A549 (cell line): ENCODE measurements around the gene LLCFC1. TPM values are rescaled to one million over a fixed set of nuclear protein-coding genes. Genes with fewer than 3 reads are reported as not detected.

Experiments
- ATAC-seq, 2 experiments: fragments of 200-7000 bp in 1 of 2; fragments of >200 bp in 1 of 2; cut with Nextera tagmentation in 1 of 2; cut with Tn5 transposase in 1 of 2; 3 replicates each; pipeline versions ENCODE4 v1.8.0 to v1.9.1; 2018 to 2020; ENCODE audit warnings: mild to moderate bottlenecking in 1 of 2, moderate library complexity in 1 of 2
- CTCF ChIA-PET: fragments of 300-600 bp; sonication (Branson Sonifier 250); formaldehyde crosslinking; extraction: SDS; loops from one replicate; lab custom pipeline; 2021; ENCODE audit warnings: antibody characterized with exemption, inconsistent platforms; lab: Yijun Ruan, JAX
- POLR2A ChIA-PET: fragments of 350-600 bp; formaldehyde crosslinking; extraction: SDS; loops from one replicate; lab custom pipeline; 2021; ENCODE audit warnings: antibody characterized with exemption, inconsistent platforms; lab: Yijun Ruan, JAX
- DNase-seq, 2 experiments: peaks; one replicate each; pipeline versions ENCODE4 v3.0.0 to v3.0.0-alpha.2; 2011 to 2016; ENCODE audit warnings: low read depth in 1 of 2, low spot score in 1 of 2
- FAIRE-seq: peaks from 2 replicates; lab custom pipeline; 2011; peaks lifted over from hg19 to GRCh38; lab: Jason Lieb, UNC
- H3K27ac ChIP-seq, 2 experiments: fragments of >200 bp; sonication (Bioruptor Twin); formaldehyde crosslinking; 3 replicates each; pipeline ENCODE4 v1.5.1; 2016 to 2017
- H3K4me1 ChIP-seq: fragments of >200 bp; sonication (Bioruptor Twin); formaldehyde crosslinking; 3 replicates; pipeline ENCODE4 v1.6.1; 2016
- H3K4me2 ChIP-seq: fragments of >200 bp; sonication (Bioruptor Twin); formaldehyde crosslinking; 3 replicates; pipeline ENCODE4 v1.6.1; 2016
- H3K4me3 ChIP-seq: fragments of >200 bp; sonication (Bioruptor Twin); formaldehyde crosslinking; 3 replicates; pipeline ENCODE4 v1.5.1; 2016
- H3K9me3 ChIP-seq: fragments of >200 bp; sonication (Bioruptor Twin); formaldehyde crosslinking; 3 replicates; pipeline ENCODE4 v1.6.1; 2016
- EHF ChIP-seq: fragments of 250-450 bp; sonication (Bioruptor Pico); IDR thresholded peaks from 2 replicates; pipeline ENCODE4 v1.5.0; 2020; ENCODE audit warnings: mild to moderate bottlenecking
- FOSL2 ChIP-seq, 2 experiments: fragments of 450-650 bp in 1 of 2; fragments of >200 bp in 1 of 2; sonication (Bioruptor Twin) in 1 of 2; formaldehyde crosslinking; IDR thresholded peaks; 2 replicates each; pipeline versions ENCODE4 v1.5.0 to v1.6.1; 2016 to 2020; ENCODE audit warnings: mild to moderate bottlenecking in 1 of 2, moderate library complexity in 1 of 2
- FOXS1 ChIP-seq: fragments of 250-450 bp; sonication (Bioruptor Pico); IDR thresholded peaks from 2 replicates; pipeline ENCODE4 v1.5.0; 2020; ENCODE audit warnings: mild to moderate bottlenecking, moderate library complexity
- GATA3 ChIP-seq: IDR thresholded peaks from 2 replicates; pipeline ENCODE4 v1.6.1; 2012; ENCODE audit warnings: borderline replicate concordance
- HDAC2 ChIP-seq: fragments of 200-600 bp; sonication (generic); IDR thresholded peaks from 2 replicates; pipeline ENCODE4 v1.6.1; 2016
- HEYL ChIP-seq: fragments of 250-450 bp; sonication (Bioruptor Pico); IDR thresholded peaks from 2 replicates; pipeline ENCODE4 v1.8.0; 2021; ENCODE audit warnings: mild to moderate bottlenecking, moderate library complexity
- HOXB5 ChIP-seq: fragments of 250-450 bp; sonication (Bioruptor Pico); IDR thresholded peaks from 2 replicates; pipeline ENCODE4 v1.5.0; 2020; ENCODE audit warnings: mild to moderate bottlenecking, moderate library complexity
- JUN ChIP-seq, 2 experiments: fragments of >200 bp; sonication (Bioruptor Twin); formaldehyde crosslinking; IDR thresholded peaks; 2 replicates in 1 of 2; 3 replicates in 1 of 2; pipeline ENCODE4 v1.6.1; 2016 to 2017
- JUNB ChIP-seq: fragments of >200 bp; sonication (Bioruptor Twin); formaldehyde crosslinking; IDR thresholded peaks from 2 replicates; pipeline ENCODE4 v1.6.1; 2016
- KDM5A ChIP-seq: fragments of 200-600 bp; sonication (generic); IDR thresholded peaks from 2 replicates; pipeline ENCODE4 v1.6.1; 2016; ENCODE audit warnings: antibody characterized with exemption, mild to moderate bottlenecking
- MAFK ChIP-seq: fragments of 450-650 bp; IDR thresholded peaks from 2 replicates; pipeline ENCODE4 v1.6.1; 2014; ENCODE audit not compliant: partially characterized antibody
- PHF8 ChIP-seq: fragments of 200-600 bp; sonication (generic); IDR thresholded peaks from 2 replicates; pipeline ENCODE4 v1.6.1; 2016; ENCODE audit warnings: low read depth, mild to moderate bottlenecking, antibody characterized with exemption, moderate library complexity, borderline replicate concordance
- RAD21 ChIP-seq, 2 experiments: fragments of >200 bp in 1 of 2; sonication (Bioruptor Twin) in 1 of 2; formaldehyde crosslinking in 1 of 2; IDR thresholded peaks in 1 of 2; conservative IDR thresholded peaks in 1 of 2; 2 replicates in 1 of 2; 3 replicates in 1 of 2; pipeline ENCODE4 v1.6.1; 2012 to 2018; ENCODE audit warnings: inconsistent platforms in 1 of 2
- RARB ChIP-seq: fragments of 250-450 bp; sonication (Bioruptor Pico); IDR thresholded peaks from 2 replicates; pipeline ENCODE4 v1.8.0; 2021; ENCODE audit warnings: mild to moderate bottlenecking, moderate library complexity
- RNF2 ChIP-seq: fragments of 200-600 bp; sonication (generic); IDR thresholded peaks from 2 replicates; pipeline ENCODE4 v1.6.1; 2016; ENCODE audit warnings: low read depth, mild to moderate bottlenecking, antibody characterized with exemption, moderate library complexity, borderline replicate concordance
- SREBF2 ChIP-seq: fragments of 450-650 bp; IDR thresholded peaks from 2 replicates; pipeline ENCODE4 v1.6.1; 2014; ENCODE audit warnings: mild to moderate bottlenecking, moderate library complexity
- TFCP2L1 ChIP-seq: fragments of 250-450 bp; sonication (Bioruptor Pico); IDR thresholded peaks from 2 replicates; pipeline ENCODE4 v1.5.0; 2021; ENCODE audit warnings: mild to moderate bottlenecking
- ZC3H11A ChIP-seq: fragments of 450-650 bp; IDR thresholded peaks from 2 replicates; pipeline ENCODE4 v1.6.1; 2014; ENCODE audit warnings: antibody characterized with exemption, mild to moderate bottlenecking
- WGBS: methylation state at CpG from one replicate; pipeline ENCODE4 v1.1.6; 2017; ENCODE audit errors: missing lambda C conversion rate; 5-methylcytosine and 5-hydroxymethylcytosine counted together
- polyA plus RNA-seq, 4 experiments: library from polyadenylated mRNA; depleted of rRNA in 3 of 4; stranded (reverse); fragments of >200 nt; fragmentation: RNase III in 1 of 4; extraction: RNeasy Plus Mini Kit Qiagen cat#74134 plus additional on column Dnase treatment in 1 of 4; gene quantifications; 2 replicates in 3 of 4; 3 replicates in 1 of 4; pipeline ENCODE4 v1.2.3, GENCODE V29; 2011 to 2017
- TF ChIP-seq, protein P1 (sequence below): IDR thresholded peaks from 2 replicates; pipeline ENCODE4 v1.6.1; 2012; ENCODE audit warnings: low read depth, borderline replicate concordance
- TF ChIP-seq, protein P2 (sequence below): IDR thresholded peaks from 2 replicates; pipeline ENCODE4 v1.6.1; 2012
- TF ChIP-seq, protein P3 (sequence below): fragments of 250-450 bp; sonication (Bioruptor Pico); IDR thresholded peaks from 2 replicates; pipeline ENCODE4 v1.5.0; 2020; ENCODE audit warnings: low read depth, mild to moderate bottlenecking, moderate library complexity
- TF ChIP-seq, protein P4 (sequence below): fragments of >200 bp; sonication (Bioruptor Twin); formaldehyde crosslinking; IDR thresholded peaks from 3 replicates; pipeline ENCODE4 v1.5.1; 2016
- TF ChIP-seq, protein P5 (sequence below): fragments of >200 bp; sonication (Bioruptor Twin); formaldehyde crosslinking; IDR thresholded peaks from 3 replicates; pipeline ENCODE4 v1.6.1; 2016
- TF ChIP-seq, protein P6 (sequence below): fragments of 450-650 bp; IDR thresholded peaks from 2 replicates; pipeline ENCODE4 v1.6.1; 2014; ENCODE audit warnings: antibody characterized with exemption

LLCFC1 gene
- polyA plus RNA-seq, 2 of the 4 experiments (the other 2 are of a cell fraction) = not detected

DNA sequence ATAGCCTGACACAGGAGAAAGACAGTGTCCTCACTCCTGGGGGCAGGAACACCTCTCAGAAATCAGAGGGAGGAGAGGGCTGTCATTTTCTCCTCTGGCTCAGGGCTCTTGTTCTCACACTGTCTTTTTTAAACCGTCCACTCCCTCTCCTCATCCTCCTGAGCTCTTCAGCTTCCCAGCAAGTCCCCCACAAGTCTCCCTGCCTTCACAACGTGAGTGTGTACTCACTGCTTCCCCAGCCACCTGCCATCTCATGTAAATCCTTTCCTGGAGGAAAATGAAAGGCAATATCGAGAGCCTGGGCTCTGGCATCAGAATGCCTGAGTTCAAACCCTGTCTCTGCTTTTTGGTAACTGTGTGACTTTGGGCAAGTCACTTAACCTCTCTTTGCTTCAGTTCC lies 5.7 kb downstream of the LLCFC1 start:
- 5% methylated on average over 3 of the region's 3 CpGs for WGBS
- CTCF ChIA-PET = interaction anchor here (0.6 kb wide), 1 partner anchor 308 kb away, joined by 3 read pairs; no protein-coding TSS in a partner anchor
- H3K9me3 ChIP-seq = no peaks in the 10 kb centered on the region
- H3K4me3 ChIP-seq = no peak overlapping the region
- POLR2A ChIA-PET = no interaction called here
- ATAC-seq (no peak), FAIRE-seq (no peak), DNase-seq (no peak)
- H3K4me2 ChIP-seq = no peak overlapping the region
- no peak overlapping the region for H3K27ac ChIP-seq
- no peaks in the 10 kb centered on the region for H3K4me1 ChIP-seq
- TF ChIP-seq GATA3 = no peak
- TF ChIP-seq RAD21 (conservative IDR thresholded peaks at IDR 0.05 in 1 of 2, IDR thresholded peaks at IDR 0.05 in 1 of 2) = no peak
- no peak for TF ChIP-seq HEYL
- no peak for TF ChIP-seq FOXS1
- TF ChIP-seq, protein P1, sequence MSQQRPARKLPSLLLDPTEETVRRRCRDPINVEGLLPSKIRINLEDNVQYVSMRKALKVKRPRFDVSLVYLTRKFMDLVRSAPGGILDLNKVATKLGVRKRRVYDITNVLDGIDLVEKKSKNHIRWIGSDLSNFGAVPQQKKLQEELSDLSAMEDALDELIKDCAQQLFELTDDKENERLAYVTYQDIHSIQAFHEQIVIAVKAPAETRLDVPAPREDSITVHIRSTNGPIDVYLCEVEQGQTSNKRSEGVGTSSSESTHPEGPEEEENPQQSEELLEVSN = no peak
- no peak for TF ChIP-seq HDAC2
- TF ChIP-seq, protein P2, sequence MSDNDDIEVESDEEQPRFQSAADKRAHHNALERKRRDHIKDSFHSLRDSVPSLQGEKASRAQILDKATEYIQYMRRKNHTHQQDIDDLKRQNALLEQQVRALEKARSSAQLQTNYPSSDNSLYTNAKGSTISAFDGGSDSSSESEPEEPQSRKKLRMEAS = no peak
- no peak for TF ChIP-seq MAFK

DNA sequence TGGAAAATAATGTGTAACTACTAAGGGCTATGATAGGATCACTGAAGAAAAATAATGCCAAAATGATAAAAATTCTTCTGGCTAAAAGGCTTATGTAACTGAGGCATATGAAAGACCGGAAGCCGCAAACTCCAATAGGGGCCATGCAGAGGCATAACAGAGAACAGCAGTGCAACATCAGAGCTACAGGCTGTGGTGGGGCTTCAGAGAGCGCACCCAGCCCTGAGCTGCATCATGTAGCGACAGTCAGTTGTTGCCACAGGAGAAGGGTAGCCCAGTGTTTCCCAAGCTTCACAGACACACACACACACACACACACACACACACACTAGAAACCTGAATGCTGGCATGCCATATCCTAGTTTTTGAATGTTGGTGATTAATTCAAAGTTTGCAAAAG lies 9.3 kb downstream of the LLCFC1 start:
- POLR2A ChIA-PET = no interaction called here
- TF ChIP-seq, protein P3, sequence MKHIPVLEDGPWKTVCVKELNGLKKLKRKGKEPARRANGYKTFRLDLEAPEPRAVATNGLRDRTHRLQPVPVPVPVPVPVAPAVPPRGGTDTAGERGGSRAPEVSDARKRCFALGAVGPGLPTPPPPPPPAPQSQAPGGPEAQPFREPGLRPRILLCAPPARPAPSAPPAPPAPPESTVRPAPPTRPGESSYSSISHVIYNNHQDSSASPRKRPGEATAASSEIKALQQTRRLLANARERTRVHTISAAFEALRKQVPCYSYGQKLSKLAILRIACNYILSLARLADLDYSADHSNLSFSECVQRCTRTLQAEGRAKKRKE (CRISPR knock-in tag) = no peak
- TF ChIP-seq HOXB5 (CRISPR knock-in tag) (no peak), TFCP2L1 (CRISPR knock-in tag) (no peak), JUN (IDR thresholded peaks at IDR 0.05) (no peak), JUNB (no peak), FOSL2 (IDR thresholded peaks at IDR 0.05) (no peak), FOSL2 (CRISPR knock-in tag; IDR thresholded peaks at IDR 0.05) (no peak), PHF8 (no peak), SREBF2 (no peak), EHF (CRISPR knock-in tag) (no peak), KDM5A (no peak), ZC3H11A (no peak), RARB (CRISPR knock-in tag) (no peak), RNF2 (no peak)
- TF ChIP-seq, protein P4, sequence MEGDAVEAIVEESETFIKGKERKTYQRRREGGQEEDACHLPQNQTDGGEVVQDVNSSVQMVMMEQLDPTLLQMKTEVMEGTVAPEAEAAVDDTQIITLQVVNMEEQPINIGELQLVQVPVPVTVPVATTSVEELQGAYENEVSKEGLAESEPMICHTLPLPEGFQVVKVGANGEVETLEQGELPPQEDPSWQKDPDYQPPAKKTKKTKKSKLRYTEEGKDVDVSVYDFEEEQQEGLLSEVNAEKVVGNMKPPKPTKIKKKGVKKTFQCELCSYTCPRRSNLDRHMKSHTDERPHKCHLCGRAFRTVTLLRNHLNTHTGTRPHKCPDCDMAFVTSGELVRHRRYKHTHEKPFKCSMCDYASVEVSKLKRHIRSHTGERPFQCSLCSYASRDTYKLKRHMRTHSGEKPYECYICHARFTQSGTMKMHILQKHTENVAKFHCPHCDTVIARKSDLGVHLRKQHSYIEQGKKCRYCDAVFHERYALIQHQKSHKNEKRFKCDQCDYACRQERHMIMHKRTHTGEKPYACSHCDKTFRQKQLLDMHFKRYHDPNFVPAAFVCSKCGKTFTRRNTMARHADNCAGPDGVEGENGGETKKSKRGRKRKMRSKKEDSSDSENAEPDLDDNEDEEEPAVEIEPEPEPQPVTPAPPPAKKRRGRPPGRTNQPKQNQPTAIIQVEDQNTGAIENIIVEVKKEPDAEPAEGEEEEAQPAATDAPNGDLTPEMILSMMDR = no peak
- TF ChIP-seq, protein P5, sequence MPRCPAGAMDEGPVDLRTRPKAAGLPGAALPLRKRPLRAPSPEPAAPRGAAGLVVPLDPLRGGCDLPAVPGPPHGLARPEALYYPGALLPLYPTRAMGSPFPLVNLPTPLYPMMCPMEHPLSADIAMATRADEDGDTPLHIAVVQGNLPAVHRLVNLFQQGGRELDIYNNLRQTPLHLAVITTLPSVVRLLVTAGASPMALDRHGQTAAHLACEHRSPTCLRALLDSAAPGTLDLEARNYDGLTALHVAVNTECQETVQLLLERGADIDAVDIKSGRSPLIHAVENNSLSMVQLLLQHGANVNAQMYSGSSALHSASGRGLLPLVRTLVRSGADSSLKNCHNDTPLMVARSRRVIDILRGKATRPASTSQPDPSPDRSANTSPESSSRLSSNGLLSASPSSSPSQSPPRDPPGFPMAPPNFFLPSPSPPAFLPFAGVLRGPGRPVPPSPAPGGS = no peak
- TF ChIP-seq, protein P2 = no peak
- TF ChIP-seq, protein P6, sequence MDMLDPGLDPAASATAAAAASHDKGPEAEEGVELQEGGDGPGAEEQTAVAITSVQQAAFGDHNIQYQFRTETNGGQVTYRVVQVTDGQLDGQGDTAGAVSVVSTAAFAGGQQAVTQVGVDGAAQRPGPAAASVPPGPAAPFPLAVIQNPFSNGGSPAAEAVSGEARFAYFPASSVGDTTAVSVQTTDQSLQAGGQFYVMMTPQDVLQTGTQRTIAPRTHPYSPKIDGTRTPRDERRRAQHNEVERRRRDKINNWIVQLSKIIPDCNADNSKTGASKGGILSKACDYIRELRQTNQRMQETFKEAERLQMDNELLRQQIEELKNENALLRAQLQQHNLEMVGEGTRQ = no peak
- TF ChIP-seq, all 56 proteins: peak for 0
- ATAC-seq = no peak
- H3K4me1 ChIP-seq = no peaks in the 10 kb centered on the region
- H3K4me2 ChIP-seq = no peak overlapping the region
- WGBS = 51% methylated on average over 4 of the region's 4 CpGs
- no peak overlapping the region for H3K27ac ChIP-seq
- H3K9me3 ChIP-seq = no peaks in the 10 kb centered on the region
- H3K4me3 ChIP-seq = no peak overlapping the region
- DNase-seq = no peak
- CTCF ChIA-PET = no interaction called here
- FAIRE-seq = no peak
